ENCODE results near the gene SRSF1.
A peak's percentile ranks its signal among the peaks of the same experiment; 100 is the strongest.

Gene SRSF1

DNA sequence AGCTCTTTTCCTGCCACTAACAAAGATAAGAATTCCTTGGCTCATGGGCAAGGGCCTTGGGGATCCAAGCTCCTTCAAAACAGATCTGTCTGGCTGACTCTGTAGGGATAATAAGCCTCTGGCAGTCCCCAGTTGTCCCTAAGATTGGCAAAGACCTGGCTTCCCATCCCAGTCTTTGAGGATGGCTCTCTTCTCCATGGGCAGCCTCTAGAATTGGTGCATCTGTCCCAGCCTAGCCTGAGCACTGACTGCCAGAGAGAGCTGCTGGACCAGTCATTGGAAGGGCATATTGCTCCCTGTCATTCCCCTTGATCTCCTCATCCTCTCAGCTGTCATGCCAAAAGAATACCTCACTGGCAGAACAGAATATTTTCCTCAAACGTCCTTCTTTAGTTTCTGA is 38.6 kb downstream of the SRSF1 start:
- TF ChIP-seq, protein P1, sequence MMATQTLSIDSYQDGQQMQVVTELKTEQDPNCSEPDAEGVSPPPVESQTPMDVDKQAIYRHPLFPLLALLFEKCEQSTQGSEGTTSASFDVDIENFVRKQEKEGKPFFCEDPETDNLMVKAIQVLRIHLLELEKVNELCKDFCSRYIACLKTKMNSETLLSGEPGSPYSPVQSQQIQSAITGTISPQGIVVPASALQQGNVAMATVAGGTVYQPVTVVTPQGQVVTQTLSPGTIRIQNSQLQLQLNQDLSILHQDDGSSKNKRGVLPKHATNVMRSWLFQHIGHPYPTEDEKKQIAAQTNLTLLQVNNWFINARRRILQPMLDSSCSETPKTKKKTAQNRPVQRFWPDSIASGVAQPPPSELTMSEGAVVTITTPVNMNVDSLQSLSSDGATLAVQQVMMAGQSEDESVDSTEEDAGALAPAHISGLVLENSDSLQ (IDR thresholded peaks at IDR 0.05) = no peak
- TF ChIP-seq FOXM1 (IDR thresholded peaks at IDR 0.05; ENCODE audit: borderline replicate concordance) = no peak
- TF ChIP-seq SUZ12 (IDR thresholded peaks at IDR 0.05) = no peak
- TF ChIP-seq SP1 (IDR thresholded peaks at IDR 0.05) = no peak
- no peak for TF ChIP-seq HDGF (IDR thresholded peaks at IDR 0.05; ENCODE audit: borderline replicate concordance)
- TF ChIP-seq ELF4 (IDR thresholded peaks at IDR 0.05) = no peak
- TF ChIP-seq ARNT (IDR thresholded peaks at IDR 0.05) = no peak
- no peak for TF ChIP-seq LEF1 (IDR thresholded peaks at IDR 0.05; ENCODE audit: borderline replicate concordance)
- no peak for TF ChIP-seq BHLHE40 (IDR thresholded peaks at IDR 0.05; ENCODE audit: borderline replicate concordance)
- TF ChIP-seq ZNF384 (IDR thresholded peaks at IDR 0.05) = no peak
- no peak for DNase-seq (ENCODE audit: extremely low spot score)
- POLR2A ChIA-PET = no interaction called here
- CTCF ChIA-PET = interaction anchor here (0.8 to 1.1 kb wide), 2 partner anchors 183 to 204 kb away, joined by 3 read pairs; no protein-coding TSS in a partner anchor

DNA sequence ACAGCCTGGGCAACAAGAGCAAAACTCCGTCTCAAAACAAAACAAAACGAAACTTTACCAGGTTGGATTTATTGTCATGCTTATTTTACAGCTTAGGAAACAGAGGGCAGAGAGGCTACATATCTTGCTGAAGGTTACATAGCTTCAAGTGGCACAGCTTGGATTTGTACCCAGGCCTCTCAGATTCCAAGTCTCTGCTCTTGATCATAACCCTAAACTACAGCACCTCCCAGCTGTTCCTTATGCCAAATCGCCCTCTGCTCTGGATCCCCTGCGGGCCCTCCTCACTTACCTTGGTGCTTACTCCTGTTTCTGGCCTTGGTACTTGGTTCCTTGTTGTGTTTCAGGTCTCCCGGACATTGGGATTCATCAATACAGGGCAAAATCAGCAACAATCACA is 40.2 kb downstream of the SRSF1 start:
- ChIA-PET POLR2A (interaction anchor here (1.1 to 1.8 kb wide), 2 partner anchors 12 to 41 kb away, joined by 3 to 7 read pairs; partner anchors contain the start of gene CUEDC1), CTCF (interaction anchor here (1.0 kb wide), 1 partner anchor 14 kb away, joined by 3 read pairs; no protein-coding TSS in a partner anchor)
- DNase-seq (ENCODE audit: extremely low spot score) = no peak
- no peak for TF ChIP-seq ZNF384 (IDR thresholded peaks at IDR 0.05)
- no peak for TF ChIP-seq NFRKB (IDR thresholded peaks at IDR 0.05)
- no peak for TF ChIP-seq L3MBTL2 (conservative IDR thresholded peaks at IDR 0.05)
- no peak for TF ChIP-seq FOXA1 (IDR thresholded peaks at IDR 0.05)
- TF ChIP-seq SUZ12 (IDR thresholded peaks at IDR 0.05) = no peak
- no peak for TF ChIP-seq FOXK2 (IDR thresholded peaks at IDR 0.05)
- TF ChIP-seq ARNT (IDR thresholded peaks at IDR 0.05) = no peak
- TF ChIP-seq ELF4 (IDR thresholded peaks at IDR 0.05) = no peak
- TF ChIP-seq LEF1 (IDR thresholded peaks at IDR 0.05; ENCODE audit: borderline replicate concordance) = no peak
- TF ChIP-seq CTBP1 (IDR thresholded peaks at IDR 0.05; ENCODE audit: borderline replicate concordance) = no peak
- no peak for TF ChIP-seq HDGF (IDR thresholded peaks at IDR 0.05; ENCODE audit: borderline replicate concordance)
- no peak for TF ChIP-seq BHLHE40 (IDR thresholded peaks at IDR 0.05; ENCODE audit: borderline replicate concordance)

DNA sequence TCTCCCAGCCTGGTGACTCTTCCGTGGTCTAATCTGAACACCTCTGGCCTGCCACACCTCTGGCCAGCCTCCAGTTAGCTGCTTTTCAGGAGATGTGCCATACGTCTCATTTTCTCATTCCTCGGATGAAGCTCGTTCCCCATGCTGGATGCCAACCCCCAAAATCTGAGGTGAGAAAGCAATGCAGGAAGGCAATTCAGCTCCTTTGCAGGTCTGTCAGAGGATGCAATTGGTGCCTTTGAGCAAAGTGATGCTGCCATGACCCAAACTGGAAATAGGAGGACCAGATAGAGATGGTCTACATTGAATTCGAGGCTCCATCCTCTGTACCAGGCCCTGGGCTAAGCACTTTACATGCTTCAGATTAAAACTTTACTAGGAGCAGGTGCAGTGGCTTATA is 40.8 kb downstream of the SRSF1 start:
- CTCF ChIA-PET = interaction anchor here (1.0 kb wide), 1 partner anchor 14 kb away, joined by 3 read pairs; no protein-coding TSS in a partner anchor
- TF ChIP-seq ELF4 (IDR thresholded peaks at IDR 0.05) = no peak
- no peak for TF ChIP-seq TARDBP (IDR thresholded peaks at IDR 0.05)
- TF ChIP-seq, protein P1 (IDR thresholded peaks at IDR 0.05) = no peak
- no peak for TF ChIP-seq BHLHE40 (IDR thresholded peaks at IDR 0.05; ENCODE audit: borderline replicate concordance)
- POLR2A ChIA-PET = interaction anchor here (1.1 to 1.8 kb wide), 3 partner anchors 10 to 41 kb away, joined by 3 to 7 read pairs (median 3); partner anchors contain the start of gene CUEDC1
- no peak for DNase-seq (ENCODE audit: extremely low spot score)

DNA sequence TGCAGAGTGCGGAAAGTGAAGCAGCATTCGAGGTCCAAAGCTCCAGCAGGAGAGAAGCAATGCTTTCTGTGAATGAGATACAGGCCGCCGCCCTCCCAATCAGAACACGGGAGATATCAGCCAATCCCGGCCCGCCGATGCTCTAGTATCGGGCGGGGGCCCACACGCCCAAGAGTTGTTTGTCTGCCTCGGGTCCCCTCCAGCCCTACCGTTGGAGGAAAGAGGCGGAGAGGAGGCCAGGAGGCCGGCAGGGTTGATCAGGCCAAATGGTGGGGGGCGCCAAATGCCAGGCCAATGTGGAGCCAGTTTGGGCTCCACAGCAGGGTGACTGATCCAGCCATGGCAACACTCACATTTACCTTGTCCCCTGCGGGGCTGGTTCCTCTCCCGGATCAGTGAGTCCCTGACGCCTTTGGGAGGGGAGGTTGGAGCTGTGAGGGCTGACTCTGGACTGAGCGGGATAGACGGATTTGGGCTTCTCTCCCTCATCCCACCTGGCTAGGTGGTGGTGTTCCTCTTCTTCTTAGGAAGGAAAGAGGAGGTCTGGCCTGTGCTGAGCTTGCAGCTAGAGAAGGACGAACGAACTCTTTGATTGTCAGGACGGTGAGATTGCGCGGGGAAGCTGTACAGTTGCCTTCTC is 41.4 kb downstream of the SRSF1 start:
- CTCF ChIA-PET = interaction anchor here (1.0 kb wide), 1 partner anchor 13 kb away, joined by 3 read pairs; no protein-coding TSS in a partner anchor
- TF ChIP-seq BHLHE40 (IDR thresholded peaks at IDR 0.05; ENCODE audit: borderline replicate concordance) (no peak), NFRKB (IDR thresholded peaks at IDR 0.05) (no peak), TARDBP (IDR thresholded peaks at IDR 0.05) (no peak), SUZ12 (IDR thresholded peaks at IDR 0.05) (no peak), SP1 (IDR thresholded peaks at IDR 0.05) (no peak)
- DNase-seq (ENCODE audit: extremely low spot score) = no peak
- POLR2A ChIA-PET = interaction anchor here (1.1 to 1.8 kb wide), 3 partner anchors 11 to 42 kb away, joined by 3 to 7 read pairs (median 3); partner anchors contain the start of gene CUEDC1

DNA sequence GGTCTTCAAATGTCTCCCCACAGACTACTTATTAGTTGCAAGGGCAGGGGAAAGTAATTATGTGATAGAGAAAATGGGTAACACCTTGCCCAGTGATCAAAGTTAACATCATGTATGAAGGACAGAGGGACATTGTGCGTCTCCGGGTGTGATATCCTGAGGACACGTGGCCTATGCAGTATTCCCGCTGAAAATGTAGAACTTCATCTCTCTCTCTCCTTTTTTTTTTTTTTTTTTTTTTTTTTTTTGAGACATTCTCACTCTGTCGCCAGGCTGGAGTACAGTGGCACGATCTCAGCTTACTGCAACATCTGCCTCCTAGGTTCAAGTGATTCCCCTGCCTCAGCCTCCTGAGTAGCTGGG is 43.9 kb downstream of the SRSF1 start:
- ChIA-PET POLR2A (no interaction called here), CTCF (no interaction called here)
- DNase-seq (ENCODE audit: extremely low spot score) = no peak
- TF ChIP-seq L3MBTL2 (conservative IDR thresholded peaks at IDR 0.05) (peak; percentile 27; the same call in 1 of the 2 replicates), NFRKB (IDR thresholded peaks at IDR 0.05) (no peak), HDGF (IDR thresholded peaks at IDR 0.05; ENCODE audit: borderline replicate concordance) (no peak), CTBP1 (IDR thresholded peaks at IDR 0.05; ENCODE audit: borderline replicate concordance) (no peak), ZNF384 (IDR thresholded peaks at IDR 0.05) (no peak), FOXA1 (IDR thresholded peaks at IDR 0.05) (no peak)
- TF ChIP-seq, protein P1 (IDR thresholded peaks at IDR 0.05) = no peak

DNA sequence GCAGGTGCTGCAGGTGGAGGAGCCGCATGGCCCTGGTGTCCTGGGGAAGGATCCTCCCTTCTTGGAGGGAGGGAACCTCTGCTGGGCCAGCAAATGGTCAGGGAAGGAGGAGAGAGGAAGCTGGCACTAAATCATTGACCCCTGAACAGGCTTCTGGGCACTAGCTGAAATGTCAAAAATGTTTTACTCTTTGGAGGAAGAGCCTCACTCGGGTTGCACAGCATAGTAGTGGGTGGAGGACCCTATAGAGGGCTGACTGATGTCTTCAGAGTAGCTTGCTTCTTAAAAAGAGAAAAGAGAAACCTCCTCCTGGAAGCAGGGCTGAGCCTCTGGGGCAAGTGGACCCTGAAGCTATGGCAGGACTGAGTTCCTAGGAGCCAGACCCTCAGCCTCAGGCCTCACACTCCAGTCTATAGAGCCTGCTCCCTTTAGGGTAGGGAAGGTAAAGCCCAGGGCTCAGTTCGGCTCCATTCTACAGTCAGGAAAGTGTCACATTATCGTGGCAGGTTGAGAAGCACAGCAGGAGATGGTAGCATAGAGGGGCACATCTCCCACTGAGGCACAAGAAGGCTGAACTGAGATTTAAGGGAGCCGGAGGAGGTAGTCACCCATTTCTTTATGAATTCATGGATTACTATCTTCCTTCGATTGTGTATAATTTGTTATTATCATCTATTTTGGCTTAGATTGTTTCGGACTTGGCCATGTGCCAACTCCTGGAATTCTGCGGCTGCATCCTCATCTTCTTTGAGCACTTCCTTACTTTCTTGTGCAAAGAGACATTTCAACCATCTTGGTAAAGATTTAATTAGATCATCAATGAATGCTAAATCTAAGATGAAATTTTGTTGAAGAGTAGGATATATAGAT is 44.5 kb downstream of the SRSF1 start:
- ChIA-PET POLR2A (no interaction called here), CTCF (interaction anchor here (0.6 kb wide), 1 partner anchor 41 kb away, joined by 5 read pairs; no protein-coding TSS in a partner anchor)
- no peak for DNase-seq (ENCODE audit: extremely low spot score)
- TF ChIP-seq FOXA1 (IDR thresholded peaks at IDR 0.05) (no peak), L3MBTL2 (conservative IDR thresholded peaks at IDR 0.05) (no peak), BHLHE40 (IDR thresholded peaks at IDR 0.05; ENCODE audit: borderline replicate concordance) (no peak), SUZ12 (IDR thresholded peaks at IDR 0.05) (no peak), NFRKB (IDR thresholded peaks at IDR 0.05) (no peak), ELF4 (IDR thresholded peaks at IDR 0.05) (no peak), FOXK2 (IDR thresholded peaks at IDR 0.05) (no peak), FOXM1 (IDR thresholded peaks at IDR 0.05; ENCODE audit: borderline replicate concordance) (no peak), CTBP1 (IDR thresholded peaks at IDR 0.05; ENCODE audit: borderline replicate concordance) (no peak), HDGF (IDR thresholded peaks at IDR 0.05; ENCODE audit: borderline replicate concordance) (no peak), ZNF384 (IDR thresholded peaks at IDR 0.05) (no peak), ARNT (IDR thresholded peaks at IDR 0.05) (no peak)

Measured in HEK293T (cell line).